ENCODE results near the gene CKB. TPM values are rescaled to one million over a fixed set of nuclear protein-coding genes. Genes with fewer than 3 reads are reported as not detected.
"Not testable (repeated sequence)": the region's sequence is repeated elsewhere in the genome, so short reads cannot be mapped to it uniquely, and the experiment has no call there.

CKB gene
- total RNA-seq, 1 donor from 2014 or later, result 3.2 TPM

GRCh38 chr14:103526247-103526913 lies 3.8 kb upstream of the CKB start:
- no peak for DNase-seq

GRCh38 chr14:103525430-103526246 lies 3.0 kb upstream of the CKB start:
- not testable (repeated sequence) for DNase-seq

DNA sequence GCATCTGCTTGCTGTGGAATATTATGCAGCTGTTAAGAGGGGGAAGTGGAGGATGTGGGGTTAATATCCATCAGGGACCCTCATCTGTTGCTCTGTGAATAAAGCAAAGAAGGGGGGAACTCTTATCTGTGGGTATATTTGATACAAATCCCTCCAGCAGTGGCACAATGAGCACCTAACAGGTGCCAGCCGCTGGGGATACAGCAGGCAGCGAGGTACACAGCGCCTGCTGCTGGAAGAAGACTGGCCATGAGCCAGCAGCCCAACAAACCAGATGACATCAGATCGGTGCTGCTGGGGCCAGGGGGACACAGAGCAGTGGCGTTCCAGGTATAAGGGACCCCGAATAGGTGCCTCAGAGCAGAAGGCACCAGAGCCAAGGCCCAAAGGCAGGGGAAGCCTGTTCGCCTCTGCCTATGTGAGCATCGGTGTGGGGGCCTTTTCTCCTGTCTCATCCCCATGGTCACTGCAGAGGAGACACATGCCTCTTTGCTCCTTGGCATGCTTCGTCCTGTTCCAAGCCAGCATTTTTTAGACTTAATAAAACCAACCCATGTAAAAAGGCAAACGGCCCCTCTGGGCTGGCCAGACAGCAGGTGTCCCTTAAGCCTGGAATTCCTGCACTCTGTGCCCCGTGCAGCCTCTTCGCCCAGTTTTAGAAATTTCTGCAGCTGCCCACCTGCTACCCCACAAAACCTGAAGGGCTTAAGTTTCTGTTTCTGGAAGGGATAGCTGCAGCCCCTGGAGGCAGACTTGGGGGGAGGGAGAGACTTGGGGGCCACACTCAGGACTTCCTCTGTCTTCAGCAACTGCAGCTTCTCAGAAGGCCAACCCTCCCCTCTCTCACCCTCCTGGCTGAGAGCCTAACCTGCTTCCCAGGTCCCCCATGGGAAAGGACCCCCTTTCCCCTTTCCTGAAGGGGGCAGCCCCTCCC lies 1.6 kb upstream of the CKB start:
- DNase-seq, result no peak

- no peak for DNase-seq
Measured at GRCh38 chr14:103523575-103523954, 935 bp upstream of the CKB start.

DNA sequence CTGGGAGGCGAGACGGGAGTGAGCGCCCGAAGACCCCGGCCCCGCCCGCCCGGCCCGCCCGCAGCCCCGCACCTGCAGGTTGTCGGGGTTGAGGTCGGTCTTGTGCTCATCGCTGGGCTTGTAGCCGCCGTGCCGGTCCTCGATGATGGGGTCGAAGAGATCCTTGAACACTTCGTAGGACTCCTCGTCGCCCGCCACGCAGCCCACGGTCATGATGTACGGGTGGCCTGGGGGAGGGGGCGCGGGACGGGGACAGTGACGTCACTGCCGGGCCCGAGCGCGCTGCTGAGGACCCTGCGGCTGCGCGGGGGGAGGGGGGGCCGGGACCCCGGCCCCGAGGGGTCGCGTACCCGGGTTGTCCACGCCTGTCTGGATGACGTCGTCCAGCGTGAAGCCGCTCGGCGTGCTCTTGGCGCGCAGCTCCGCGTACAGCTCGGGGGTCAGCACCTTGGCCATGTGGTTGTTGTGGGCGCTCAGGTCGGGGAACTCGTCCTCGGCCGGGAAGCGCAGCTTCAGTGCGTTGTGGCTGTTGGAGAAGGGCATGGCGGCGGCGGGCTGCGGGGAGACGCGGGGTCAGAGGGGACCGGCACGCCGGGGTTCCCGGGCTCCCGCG lies 573 bp downstream of the CKB start:
- DNase-seq, result no peak

DNA sequence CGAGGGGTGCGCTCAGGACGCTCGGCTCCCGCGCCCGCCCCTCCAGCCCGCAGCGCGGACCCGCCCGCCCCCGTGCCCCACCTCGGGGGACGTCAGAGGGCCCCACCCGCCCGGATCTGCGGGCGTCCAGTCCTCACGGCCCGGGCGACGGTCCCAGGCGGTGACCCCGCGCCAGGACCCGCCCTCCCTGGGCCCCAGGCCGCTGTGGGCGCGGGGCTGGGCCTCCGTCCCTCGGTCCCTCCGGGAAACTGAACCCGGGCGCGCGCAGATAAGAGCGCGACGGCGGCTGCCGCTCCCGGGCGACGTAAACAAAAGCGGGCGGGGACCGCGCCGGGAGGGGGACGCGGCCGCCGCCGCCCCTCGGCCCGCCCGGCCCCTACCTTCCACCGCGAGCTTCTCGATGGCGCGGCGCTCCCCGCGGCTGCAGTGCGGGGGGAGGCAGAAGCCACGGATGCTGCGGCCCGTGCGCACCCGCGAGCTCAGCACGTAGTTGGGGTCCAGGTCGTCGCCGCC lies 1.1 kb downstream of the CKB start:
- DNase-seq, result no peak

DNA sequence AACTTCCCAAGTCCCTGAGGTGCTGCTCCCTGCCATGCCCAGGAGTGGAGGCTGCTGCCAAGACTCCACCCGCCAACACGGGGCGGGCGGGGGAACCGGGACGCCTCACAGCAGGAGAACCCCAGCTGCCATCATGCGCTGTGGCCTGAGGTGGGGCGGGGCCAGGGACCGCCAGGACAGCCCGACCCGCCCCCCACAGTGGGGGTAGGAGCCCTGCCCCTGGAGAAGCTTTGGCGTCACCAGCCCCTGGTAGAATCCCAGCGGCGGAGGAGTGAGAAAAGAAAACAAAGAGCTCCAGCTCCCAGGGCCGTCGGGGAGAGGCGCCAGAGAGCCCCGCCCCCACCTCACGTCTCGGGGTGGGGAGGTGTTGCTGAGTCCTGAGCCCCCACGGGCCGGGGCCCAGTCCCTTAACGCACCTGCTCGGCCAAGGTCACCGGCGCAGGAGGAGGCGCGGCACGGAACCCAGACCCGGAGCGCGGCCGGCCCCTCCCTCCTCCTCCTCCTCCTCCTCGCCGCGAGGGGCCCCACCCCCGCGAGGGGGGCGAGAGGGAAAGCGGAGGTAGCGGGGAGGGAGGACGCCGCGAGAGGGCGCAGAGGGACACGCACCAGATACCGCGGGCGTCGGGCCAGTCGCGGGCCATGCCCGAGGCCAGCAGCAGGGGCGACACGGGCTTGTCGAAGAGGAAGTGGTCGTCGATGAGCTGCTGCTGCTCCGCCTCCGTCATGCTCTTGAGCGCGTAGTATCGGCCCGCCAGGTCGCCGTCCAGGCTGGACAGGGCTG lies 1.8 kb downstream of the CKB start:
- peak; percentile 57 for DNase-seq

GRCh38 chr14:103520269-103520656 lies 2.4 kb downstream of the CKB start:
- no peak for DNase-seq

GRCh38 chr14:103519837-103520212 lies 2.8 kb downstream of the CKB start:
- no peak for DNase-seq

DNA sequence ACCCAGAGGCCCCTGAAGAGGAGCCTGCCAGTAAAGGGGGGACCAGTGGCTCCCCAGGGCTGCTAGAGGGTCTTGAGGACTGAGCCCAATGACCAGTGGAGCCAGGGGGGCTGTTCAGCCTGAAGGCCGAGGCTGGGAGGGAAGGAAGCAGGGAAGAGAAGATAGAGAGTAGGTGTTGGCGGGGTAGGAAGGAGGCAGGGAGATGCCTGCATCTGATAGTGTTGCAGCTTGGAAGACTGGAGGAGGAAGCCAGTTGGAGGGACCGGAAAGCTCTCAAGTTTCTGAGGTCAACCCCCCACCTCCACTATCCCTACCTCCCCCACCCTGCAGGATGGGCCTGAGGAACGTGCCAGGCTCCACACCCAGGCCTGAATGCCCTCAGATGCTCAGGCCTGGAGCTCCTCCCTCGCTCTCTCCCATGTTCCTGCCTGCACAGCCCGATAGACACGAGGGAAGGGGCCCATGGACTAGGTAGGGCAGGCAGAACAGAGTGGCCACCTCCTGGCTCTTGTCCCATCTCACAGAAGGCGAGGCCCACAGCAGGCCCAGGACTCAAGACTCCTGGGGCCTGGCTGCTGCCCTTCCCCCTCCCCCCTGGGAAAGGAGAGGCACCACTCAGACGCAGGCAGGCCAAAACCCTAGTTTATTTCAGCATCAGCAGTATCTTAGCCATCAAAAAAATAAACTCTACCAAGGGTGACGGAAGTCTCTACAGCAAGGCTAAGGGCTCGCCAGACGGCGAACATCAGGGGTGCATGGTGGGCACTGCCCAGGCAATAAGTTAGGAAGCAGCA lies 3.4 kb downstream of the CKB start:
- no peak for DNase-seq

DNA sequence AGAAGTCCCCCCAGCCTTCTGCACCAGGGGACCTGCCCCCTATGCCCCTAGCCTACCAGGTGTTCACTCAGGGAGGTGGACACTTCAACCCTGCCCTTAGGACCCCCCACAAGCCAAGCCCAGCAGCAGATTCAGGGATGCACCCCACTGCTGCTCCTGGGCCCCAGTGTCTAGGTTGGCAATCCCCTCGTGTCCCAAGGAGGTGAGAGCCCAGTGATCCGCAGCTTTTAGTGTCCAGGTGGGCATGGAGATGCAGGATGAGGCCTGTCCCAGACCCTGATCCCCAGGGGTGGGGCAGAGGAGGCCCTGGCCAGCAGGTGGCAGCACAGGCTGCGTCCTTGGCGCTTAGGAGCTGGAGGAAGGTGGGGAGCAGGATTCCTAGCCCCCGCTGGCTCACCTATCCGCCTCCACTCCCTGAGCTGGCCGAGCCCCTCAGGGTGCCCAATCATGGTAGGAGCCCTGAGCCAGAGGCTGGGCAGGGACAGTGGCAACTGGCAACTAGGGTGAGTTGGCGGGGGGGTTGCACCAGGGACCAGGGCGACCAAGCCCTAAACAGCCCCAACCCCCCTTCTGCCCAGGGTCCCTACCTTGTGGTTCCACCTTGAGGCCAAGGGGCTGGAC lies 4.1 kb downstream of the CKB start:
- peak; percentile 69 for DNase-seq

GRCh38 chr14:103517721-103518421 lies 4.8 kb downstream of the CKB start:
- DNase-seq, result no peak

DNA sequence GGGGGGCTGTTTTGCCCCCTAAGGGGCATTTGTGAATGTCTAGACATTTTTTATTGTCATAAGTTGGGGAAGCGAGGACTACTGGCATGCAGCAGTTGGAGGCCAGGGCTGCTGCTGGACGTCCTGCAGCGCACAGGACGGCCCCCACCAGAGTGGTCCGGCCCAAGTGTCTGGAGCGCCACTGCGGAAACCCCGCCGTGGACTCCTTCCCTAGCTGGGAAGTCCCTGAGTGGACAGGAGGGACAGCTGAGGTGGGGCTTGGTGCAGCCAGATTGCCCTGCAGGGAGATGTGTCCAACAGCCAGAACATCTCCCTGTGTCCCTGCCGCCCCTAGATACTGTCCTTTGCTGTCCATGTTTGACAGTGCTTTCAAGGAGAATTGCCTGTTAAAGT lies 5.5 kb downstream of the CKB start:
- no peak for DNase-seq

DNA sequence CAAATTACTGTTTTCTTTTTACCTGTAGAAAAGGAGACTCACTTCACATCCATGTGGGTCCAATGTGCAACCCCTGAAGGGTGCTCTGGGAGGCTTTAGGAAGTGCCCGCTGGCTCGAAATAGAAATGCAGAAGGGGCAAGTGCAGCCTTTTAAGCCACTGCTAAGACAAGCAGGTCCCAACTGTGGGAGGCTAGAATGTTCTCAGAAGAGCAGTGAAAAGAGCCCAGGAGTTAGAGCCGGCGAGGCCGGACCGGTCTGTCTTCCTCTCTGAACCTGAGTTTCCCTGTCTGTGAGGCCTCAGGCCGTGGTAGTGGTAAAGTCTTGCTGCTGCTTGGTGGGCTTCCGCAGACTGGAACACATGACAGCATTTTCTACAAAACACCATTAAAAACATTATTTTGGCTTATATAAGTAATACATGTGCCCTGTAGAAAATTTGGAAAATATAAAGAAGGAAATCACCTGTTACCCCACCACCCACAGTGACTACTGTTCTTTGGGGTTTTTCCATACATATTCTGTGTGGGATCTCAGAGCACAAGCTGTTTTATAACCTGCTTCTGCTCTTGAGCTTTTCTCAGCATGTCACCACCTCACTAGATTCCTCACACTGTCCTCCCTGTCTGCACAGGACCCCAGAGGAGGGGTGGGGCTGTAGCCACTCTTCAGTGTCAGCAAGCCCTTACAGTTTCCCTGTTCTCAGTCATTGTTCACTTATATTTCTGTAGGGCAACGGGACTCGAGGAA lies 6.0 kb downstream of the CKB start:
- DNase-seq, result no peak

- DNase-seq, result no peak
Measured at GRCh38 chr14:103514596-103515421, 7.8 kb downstream of the CKB start.

DNA sequence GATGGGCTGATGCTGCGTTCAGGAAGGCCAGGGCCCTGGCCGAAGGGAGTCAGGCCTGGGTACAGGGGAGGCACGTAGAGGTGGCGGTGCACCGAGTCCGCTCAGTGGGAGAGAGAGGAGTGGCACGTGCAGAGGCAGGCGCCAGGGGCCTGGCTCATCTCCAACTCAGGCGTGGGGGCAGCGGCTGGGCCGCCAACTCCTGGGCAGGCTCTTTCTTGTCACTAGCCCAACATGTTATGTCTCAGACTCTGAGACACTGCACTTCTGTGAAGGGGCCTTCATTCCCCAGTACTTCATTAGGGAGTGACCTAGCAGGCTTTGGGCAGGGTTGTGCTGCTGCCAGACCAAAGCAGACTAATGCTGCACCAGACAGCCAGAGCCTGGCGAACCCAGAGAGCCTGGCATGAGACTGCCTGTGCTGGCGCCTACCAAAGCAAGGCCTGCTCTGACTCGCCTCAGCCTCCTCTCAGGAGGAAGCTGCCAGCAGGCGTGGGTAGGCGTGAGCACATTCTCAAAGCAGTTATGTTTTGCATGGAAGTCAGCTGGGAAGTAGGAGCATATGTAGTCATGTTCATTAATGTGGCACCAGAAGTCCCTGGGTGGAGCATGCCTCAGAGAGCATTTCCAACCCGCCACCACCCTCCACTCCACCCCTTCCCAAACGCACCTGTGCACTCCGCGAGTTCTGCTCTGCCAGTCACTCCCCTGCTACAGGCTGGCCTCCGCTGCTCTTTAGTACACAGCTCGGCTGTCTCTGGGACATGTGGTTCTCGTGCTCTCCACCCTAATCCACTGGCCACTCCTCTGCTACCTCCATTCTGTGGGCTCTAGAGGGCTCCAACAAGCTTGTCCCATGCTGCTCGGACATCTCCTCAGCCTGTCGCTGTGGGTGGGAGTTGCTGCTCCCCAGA lies 9.7 kb downstream of the CKB start:
- DNase-seq, result no peak

GRCh38 chr14:103512180-103512579 lies 10.4 kb downstream of the CKB start:
- DNase-seq, result not testable (repeated sequence)
